Activated CD4-positive, alpha-beta T cell treated with anti-CD3 and anti-CD28 coated beads for 4 hours (primary cell): ENCODE measurements around the gene CMSS1.

Experiments
- DNase-seq, 2 donors: peaks; one replicate each; pipeline ENCODE4 v3.0.0-alpha.2; 2020

The CMSS1 gene

GRCh38 chr3:100068826-100069225 is 251.2 kb downstream of the CMSS1 start:
- peak; percentile 61 to 75 for DNase-seq

GRCh38 chr3:100069472-100069871 is 251.8 kb downstream of the CMSS1 start:
- DNase-seq, result no peak

GRCh38 chr3:100072326-100073048 is 254.8 kb downstream of the CMSS1 start:
- peak in 1 of 2 donors; percentile 9 for DNase-seq

- DNase-seq, result no peak
Measured at GRCh38 chr3:100073049-100073713, 255.5 kb downstream of the CMSS1 start.

- peak in 1 of 2 donors; percentile 6 for DNase-seq
Measured at GRCh38 chr3:100073714-100074307, 256.1 kb downstream of the CMSS1 start.

- no peak for DNase-seq
Measured at GRCh38 chr3:100075196-100075595, 257.5 kb downstream of the CMSS1 start.

- no peak for DNase-seq
Measured at GRCh38 chr3:100075851-100076730, 258.4 kb downstream of the CMSS1 start.

- no peak for DNase-seq
Measured at GRCh38 chr3:100076731-100077529, 259.3 kb downstream of the CMSS1 start.

- DNase-seq, result no peak
Measured at GRCh38 chr3:100079328-100079727, 261.7 kb downstream of the CMSS1 start.

GRCh38 chr3:100080573-100080972 is 262.9 kb downstream of the CMSS1 start:
- DNase-seq, result no peak

GRCh38 chr3:100081311-100081710 is 263.6 kb downstream of the CMSS1 start:
- no peak for DNase-seq

- DNase-seq, result no peak
Measured at GRCh38 chr3:100081986-100082692, 264.5 kb downstream of the CMSS1 start.

GRCh38 chr3:100082714-100083113 is 265.1 kb downstream of the CMSS1 start:
- DNase-seq, result no peak

- no peak for DNase-seq
Measured at GRCh38 chr3:100083209-100083608, 265.5 kb downstream of the CMSS1 start.

- no peak for DNase-seq
Measured at GRCh38 chr3:100084100-100084806, 266.6 kb downstream of the CMSS1 start.

GRCh38 chr3:100086401-100086800 is 268.7 kb downstream of the CMSS1 start:
- DNase-seq, result no peak

GRCh38 chr3:100087198-100087597 is 269.5 kb downstream of the CMSS1 start:
- no peak for DNase-seq

- DNase-seq, result no peak
Measured at GRCh38 chr3:100088735-100089368, 271.2 kb downstream of the CMSS1 start.

GRCh38 chr3:100089812-100090668 is 272.4 kb downstream of the CMSS1 start:
- no peak for DNase-seq

GRCh38 chr3:100090669-100091005 is 273.0 kb downstream of the CMSS1 start:
- DNase-seq, result no peak
